ENCODE measurements around the gene MICA. TPM values are rescaled to one million over a fixed set of nuclear protein-coding genes. Genes with fewer than 3 reads are reported as not detected.
"Not testable (repeated sequence)": the region's sequence is repeated elsewhere in the genome, so short reads cannot be mapped to it uniquely, and the experiment has no call there.

MICA gene
- total RNA-seq, 1 experiment from 2014 or later: 41.2 TPM

DNA sequence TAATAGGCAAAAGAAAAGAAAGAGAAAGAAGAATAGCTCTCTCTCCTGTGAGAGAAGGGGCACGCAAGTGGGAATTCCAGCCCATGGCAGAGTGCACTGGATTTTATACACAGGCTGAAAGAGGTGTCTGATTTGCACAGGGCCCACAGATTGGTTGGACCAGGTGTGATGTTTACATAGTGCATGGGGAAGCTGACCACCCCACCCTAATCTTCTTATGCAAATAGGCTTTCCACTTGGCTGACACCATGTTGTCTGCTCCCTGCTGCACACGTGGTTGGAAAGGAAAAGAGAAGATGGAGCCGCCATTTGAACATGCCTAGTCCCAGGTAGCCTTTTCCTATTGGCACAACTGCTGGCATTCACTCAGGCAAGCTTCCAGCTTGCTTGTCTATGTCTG lies 20.2 kb downstream of the MICA start:
- Histone ChIP-seq H3K4me1 (ENCODE audit: insufficient read depth, low read length, poor library complexity, severe bottlenecking) (no peaks in the 10 kb centered on the region), H3K4me3 (ENCODE audit: low read depth, low read length, poor library complexity, severe bottlenecking) (no peak overlapping the region), H3K27ac (ENCODE audit: low read depth, low read length, poor library complexity, severe bottlenecking) (no peak overlapping the region), H3K36me3 (ENCODE audit: insufficient read depth, low read length, poor library complexity, severe bottlenecking) (no peaks in the 10 kb centered on the region), H3K9me3 (ENCODE audit: low read depth, low read length, poor library complexity, severe bottlenecking) (no peaks in the 10 kb centered on the region), H3K27me3 (replicated peaks; ENCODE audit: insufficient read depth, low read depth, low read length, poor library complexity) (no peaks in the 10 kb centered on the region)
- ChIA-PET POLR2A (ENCODE audit: low non-redundant PET) (interaction anchor here (0.5 kb wide), 1 partner anchor 17 kb away, joined by 3 read pairs; no protein-coding TSS in a partner anchor), CTCF (no interaction called here)
- TF ChIP-seq, protein P1, sequence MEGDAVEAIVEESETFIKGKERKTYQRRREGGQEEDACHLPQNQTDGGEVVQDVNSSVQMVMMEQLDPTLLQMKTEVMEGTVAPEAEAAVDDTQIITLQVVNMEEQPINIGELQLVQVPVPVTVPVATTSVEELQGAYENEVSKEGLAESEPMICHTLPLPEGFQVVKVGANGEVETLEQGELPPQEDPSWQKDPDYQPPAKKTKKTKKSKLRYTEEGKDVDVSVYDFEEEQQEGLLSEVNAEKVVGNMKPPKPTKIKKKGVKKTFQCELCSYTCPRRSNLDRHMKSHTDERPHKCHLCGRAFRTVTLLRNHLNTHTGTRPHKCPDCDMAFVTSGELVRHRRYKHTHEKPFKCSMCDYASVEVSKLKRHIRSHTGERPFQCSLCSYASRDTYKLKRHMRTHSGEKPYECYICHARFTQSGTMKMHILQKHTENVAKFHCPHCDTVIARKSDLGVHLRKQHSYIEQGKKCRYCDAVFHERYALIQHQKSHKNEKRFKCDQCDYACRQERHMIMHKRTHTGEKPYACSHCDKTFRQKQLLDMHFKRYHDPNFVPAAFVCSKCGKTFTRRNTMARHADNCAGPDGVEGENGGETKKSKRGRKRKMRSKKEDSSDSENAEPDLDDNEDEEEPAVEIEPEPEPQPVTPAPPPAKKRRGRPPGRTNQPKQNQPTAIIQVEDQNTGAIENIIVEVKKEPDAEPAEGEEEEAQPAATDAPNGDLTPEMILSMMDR (conservative IDR thresholded peaks at IDR 0.05; ENCODE audit: low read depth, low read length): no peak
- no peak for TF ChIP-seq EZH2 (IDR thresholded peaks at IDR 0.05; ENCODE audit: borderline replicate concordance, low read depth, low read length, poor library complexity, severe bottlenecking)
- intact Hi-C loops (cut with micrococcal nuclease; ENCODE audit: unreplicated experiment): no loop called here
- BruUV-seq (replicated peaks): no TSS peak
- no peak for DNase-seq (ENCODE audit: low spot score)

DNA sequence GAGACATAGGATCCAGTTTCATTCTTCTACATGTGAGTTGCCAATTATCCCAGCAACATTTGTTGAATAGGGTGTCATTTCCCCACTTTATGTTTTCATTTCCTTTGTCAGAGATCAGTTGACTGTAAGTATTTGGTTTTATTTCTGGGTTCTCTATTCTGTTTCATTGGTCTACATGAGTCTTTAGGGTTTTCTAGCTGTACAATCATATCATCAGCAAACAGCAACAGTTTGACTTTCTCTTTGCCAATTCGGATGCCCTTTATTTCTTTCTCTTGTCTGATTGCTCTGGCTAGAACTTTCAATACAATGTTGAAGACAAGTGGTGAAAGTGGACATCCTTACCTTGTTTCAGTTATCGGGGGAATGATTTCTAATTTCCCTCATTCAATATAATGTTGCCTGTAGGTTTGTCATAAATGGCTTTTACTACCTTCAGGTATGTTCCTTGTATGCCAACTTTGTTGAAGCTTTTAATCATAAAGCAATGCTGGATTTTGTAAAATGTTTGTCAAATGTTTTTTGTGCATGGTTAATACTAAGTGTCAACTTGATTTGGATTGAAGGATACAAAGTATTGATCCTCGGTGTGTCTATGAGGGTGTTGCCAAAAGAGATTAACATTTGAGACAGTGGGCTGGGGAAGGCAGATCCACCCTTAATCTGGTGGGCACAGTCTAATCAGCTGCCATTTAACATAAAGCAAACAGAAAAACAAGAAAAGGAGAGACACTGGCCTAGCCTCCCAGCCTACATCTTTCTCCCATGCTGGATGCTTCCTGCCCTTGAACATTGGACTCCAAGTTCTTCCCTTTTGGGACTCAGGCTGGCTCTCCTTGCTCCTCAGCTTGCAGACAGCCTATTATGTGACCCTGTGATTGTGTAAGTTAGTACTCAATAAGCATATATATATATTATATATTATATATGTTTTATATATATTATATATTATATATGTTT lies 23.3 kb downstream of the MICA start:
- Histone ChIP-seq H3K4me3 (ENCODE audit: low read depth, low read length, poor library complexity, severe bottlenecking) (no peak overlapping the region), H3K36me3 (ENCODE audit: insufficient read depth, low read length, poor library complexity, severe bottlenecking) (no peaks in the 10 kb centered on the region), H3K4me1 (ENCODE audit: insufficient read depth, low read length, poor library complexity, severe bottlenecking) (no peaks in the 10 kb centered on the region), H3K27me3 (replicated peaks; ENCODE audit: insufficient read depth, low read depth, low read length, poor library complexity) (no peaks in the 10 kb centered on the region), H3K9me3 (ENCODE audit: low read depth, low read length, poor library complexity, severe bottlenecking) (no peaks in the 10 kb centered on the region), H3K27ac (ENCODE audit: low read depth, low read length, poor library complexity, severe bottlenecking) (no peak overlapping the region)
- ChIA-PET POLR2A (ENCODE audit: low non-redundant PET) (no interaction called here), CTCF (no interaction called here)
- no peak for DNase-seq (ENCODE audit: low spot score)
- no peak for TF ChIP-seq EZH2 (IDR thresholded peaks at IDR 0.05; ENCODE audit: borderline replicate concordance, low read depth, low read length, poor library complexity, severe bottlenecking)
- TF ChIP-seq, protein P1 (conservative IDR thresholded peaks at IDR 0.05; ENCODE audit: low read depth, low read length): no peak
- BruUV-seq (replicated peaks): no TSS peak
- intact Hi-C loops (cut with micrococcal nuclease; ENCODE audit: unreplicated experiment): no loop called here

DNA sequence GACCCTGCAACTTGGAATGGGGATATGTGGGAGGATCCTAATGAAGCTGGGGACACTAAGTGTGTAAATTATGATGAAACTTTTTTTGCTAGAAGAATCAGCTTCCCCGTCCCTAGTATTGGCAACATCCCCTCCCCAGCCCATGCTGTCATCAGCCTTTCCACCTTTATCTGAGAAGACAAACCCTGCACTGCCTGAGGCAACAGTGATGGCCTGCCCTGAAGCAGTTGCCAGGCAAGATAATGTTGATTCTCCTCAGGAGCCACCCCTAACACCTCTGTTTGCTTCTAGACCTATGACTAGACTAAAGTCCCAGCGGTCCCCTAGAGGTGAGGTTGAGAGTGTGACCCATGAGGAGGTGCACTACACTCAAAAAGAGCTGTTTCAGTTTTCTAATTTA lies 27.1 kb downstream of the MICA start:
- no peaks in the 10 kb centered on the region for H3K9me3 ChIP-seq (ENCODE audit: low read depth, low read length, poor library complexity, severe bottlenecking)
- TF ChIP-seq, protein P1 (conservative IDR thresholded peaks at IDR 0.05; ENCODE audit: low read depth, low read length): no peak
- H3K27me3 ChIP-seq (replicated peaks; ENCODE audit: insufficient read depth, low read depth, low read length, poor library complexity): no peaks in the 10 kb centered on the region
- DNase-seq (ENCODE audit: low spot score): no peak
- H3K36me3 ChIP-seq (ENCODE audit: insufficient read depth, low read length, poor library complexity, severe bottlenecking): no peaks in the 10 kb centered on the region
- POLR2A ChIA-PET (ENCODE audit: low non-redundant PET): no interaction called here
- no peak overlapping the region for H3K27ac ChIP-seq (ENCODE audit: low read depth, low read length, poor library complexity, severe bottlenecking)
- CTCF ChIA-PET: no interaction called here
- intact Hi-C loops (cut with micrococcal nuclease; ENCODE audit: unreplicated experiment): no loop called here
- BruUV-seq (replicated peaks): no TSS peak
- H3K4me3 ChIP-seq (ENCODE audit: low read depth, low read length, poor library complexity, severe bottlenecking): no peak overlapping the region
- no peaks in the 10 kb centered on the region for H3K4me1 ChIP-seq (ENCODE audit: insufficient read depth, low read length, poor library complexity, severe bottlenecking)

DNA sequence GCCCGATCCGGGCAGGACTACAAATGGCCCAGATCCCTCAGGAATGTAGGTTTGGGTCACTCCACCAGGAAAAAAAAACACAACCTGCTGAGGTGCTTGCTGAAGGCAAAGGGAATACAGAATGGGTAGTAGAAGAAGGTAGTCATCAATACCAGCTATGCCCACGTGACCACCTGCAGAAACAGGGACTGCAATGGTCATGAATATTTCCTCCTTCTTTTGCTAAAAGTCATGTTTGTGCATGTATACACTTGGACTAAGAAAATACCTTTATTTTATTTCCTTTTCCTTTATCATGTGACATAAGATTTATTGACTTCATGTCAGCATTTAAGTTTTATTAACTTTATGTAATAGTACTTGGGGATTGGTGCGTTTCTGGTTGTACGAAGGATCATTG lies 31.7 kb downstream of the MICA start:
- peaks cover 11% of the 10 kb centered on the region for H3K9me3 ChIP-seq (ENCODE audit: low read depth, low read length, poor library complexity, severe bottlenecking)
- BruUV-seq (replicated peaks); H3K4me1 ChIP-seq (ENCODE audit: insufficient read depth, low read length, poor library complexity, severe bottlenecking); DNase-seq (ENCODE audit: low spot score); H3K27me3 ChIP-seq (replicated peaks; ENCODE audit: insufficient read depth, low read depth, low read length, poor library complexity); intact Hi-C loops (cut with micrococcal nuclease; ENCODE audit: unreplicated experiment); H3K4me3 ChIP-seq (ENCODE audit: low read depth, low read length, poor library complexity, severe bottlenecking); POLR2A ChIA-PET (ENCODE audit: low non-redundant PET); H3K27ac ChIP-seq (ENCODE audit: low read depth, low read length, poor library complexity, severe bottlenecking); H3K36me3 ChIP-seq (ENCODE audit: insufficient read depth, low read length, poor library complexity, severe bottlenecking); CTCF ChIA-PET: not testable (repeated sequence)

Measured in A673 (cell line).